K562 (cell line): Measurements from ENCODE around the gene NUP85. TPM values are rescaled to one million over a fixed set of nuclear protein-coding genes. Genes with fewer than 3 reads are reported as not detected.

ENCODE experiments used
- ATF3 ChIP-seq, 2 experiments: fragments of 450-650 bp in 1 of 2; sonication (generic) in 1 of 2; formaldehyde crosslinking in 1 of 2; IDR thresholded peaks in 1 of 2; conservative IDR thresholded peaks in 1 of 2; 2 replicates each; pipeline versions ENCODE4 v1.6.1 to v1.8.1; 2016 to 2023; ENCODE audit warnings: mild to moderate bottlenecking in 2 of 2, moderate library complexity in 2 of 2, inconsistent platforms in 1 of 2, missing genetic modification reagents in 1 of 2
- E4F1 ChIP-seq: fragments of 250-450 bp; sonication (Bioruptor Pico); IDR thresholded peaks from 2 replicates; pipeline ENCODE4 v1.5.0; 2021; ENCODE audit warnings: mild to moderate bottlenecking, borderline replicate concordance
- EWSR1 ChIP-seq: fragments of 450-650 bp; IDR thresholded peaks from 2 replicates; pipeline ENCODE4 v1.6.1; 2018; ENCODE audit warnings: borderline replicate concordance, mild to moderate bottlenecking, low read depth, moderate library complexity; ENCODE audit not compliant: partially characterized antibody
- GABPA ChIP-seq: fragments of 200-800 bp; sonication (Bioruptor generic); conservative IDR thresholded peaks from 2 replicates; pipeline ENCODE4 v1.6.1; 2016; ENCODE audit warnings: low read depth, missing genetic modification characterization, missing compliant biosample characterization
- KHSRP ChIP-seq: fragments of 450-650 bp; IDR thresholded peaks from 2 replicates; pipeline ENCODE4 v1.6.1; 2017
- LCOR ChIP-seq: sonication (generic); formaldehyde crosslinking; IDR thresholded peaks from 2 replicates; pipeline ENCODE4 v1.8.0; 2022; ENCODE audit warnings: mild to moderate bottlenecking, missing genetic modification reagents
- MBD1 ChIP-seq: fragments of 250-450 bp; sonication (Bioruptor Pico); IDR thresholded peaks from 2 replicates; pipeline ENCODE4 v1.8.0; 2022; ENCODE audit warnings: inconsistent platforms
- MEIS2 ChIP-seq: fragments of 450-650 bp; IDR thresholded peaks from 2 replicates; pipeline ENCODE4 v1.6.1; 2014; ENCODE audit warnings: mild to moderate bottlenecking; ENCODE audit not compliant: partially characterized antibody
- NBN ChIP-seq: fragments of 450-650 bp; IDR thresholded peaks from 2 replicates; pipeline ENCODE4 v1.6.1; 2016; ENCODE audit warnings: low read depth, mild to moderate bottlenecking
- NFIC ChIP-seq: fragments of 450-650 bp; IDR thresholded peaks from 2 replicates; pipeline ENCODE4 v1.6.1; 2017; ENCODE audit warnings: mild to moderate bottlenecking, inconsistent platforms
- STAT5A ChIP-seq: IDR thresholded peaks from 2 replicates; pipeline ENCODE4 v1.6.1; 2012; ENCODE audit warnings: low read length, inconsistent platforms, borderline replicate concordance
- polyA plus RNA-seq, 8 experiments: library from polyadenylated mRNA; depleted of rRNA in 4 of 8; stranded (reverse) in 5 of 8; unstranded in 3 of 8; fragments of >200 nt; fragmentation: Nextera tagmentation in 2 of 8; fragmentation: Illumina TruSeq in 1 of 8; extraction: Ambion mirVana in 2 of 8; extraction: Trizol in 1 of 8; gene quantifications; 2 replicates each; pipeline versions ENCODE4 v1.2.1 to v1.2.3, GENCODE V29; 2011 to 2014; ENCODE audit warnings: inconsistent platforms in 1 of 8, missing spikeins in 1 of 8
- total RNA-seq, 7 experiments: library from RNA; depleted of rRNA in 6 of 7; stranded (reverse); fragments of >200 nt in 6 of 7; fragmentation: Illumina TruSeq in 2 of 7; extraction: Trizol in 2 of 7; gene quantifications; 2 replicates each; pipeline versions ENCODE4 v1.2.1 to v1.2.3, GENCODE V29; 2011 to 2021; ENCODE audit warnings: low replicate concordance in 1 of 7
- TF ChIP-seq, protein P1 (sequence below): fragments of 450-650 bp; IDR thresholded peaks from 2 replicates; pipeline ENCODE4 v1.7.0; 2016; ENCODE audit warnings: borderline replicate concordance
- TF ChIP-seq, protein P2 (sequence below): fragments of 150-350 bp; IDR thresholded peaks from 2 replicates; pipeline ENCODE4 v1.6.1; 2014; ENCODE audit warnings: low read depth, mild to moderate bottlenecking, low read length, borderline replicate concordance

The NUP85 gene
- total and polyA plus RNA-seq, 9 of the 15 experiments (the other 6 are each of a cell fraction or from before 2014, with no cell fraction given), result 50.2 to 177 (median 110) TPM

- TF ChIP-seq STAT5A (no peak), E4F1 (CRISPR knock-in tag) (no peak), MBD1 (no peak), EWSR1 (no peak), ATF3 (IDR thresholded peaks at IDR 0.05) (peak; percentile 54; the same call in 1 of the 2 replicates), ATF3 (CRISPR knock-in tag; conservative IDR thresholded peaks at IDR 0.05) (no peak), MEIS2 (no peak), KHSRP (no peak), GABPA (tag) (no peak), LCOR (CRISPR knock-in tag) (no peak), NBN (no peak), NFIC (peak; percentile 72)
- TF ChIP-seq, protein P1, sequence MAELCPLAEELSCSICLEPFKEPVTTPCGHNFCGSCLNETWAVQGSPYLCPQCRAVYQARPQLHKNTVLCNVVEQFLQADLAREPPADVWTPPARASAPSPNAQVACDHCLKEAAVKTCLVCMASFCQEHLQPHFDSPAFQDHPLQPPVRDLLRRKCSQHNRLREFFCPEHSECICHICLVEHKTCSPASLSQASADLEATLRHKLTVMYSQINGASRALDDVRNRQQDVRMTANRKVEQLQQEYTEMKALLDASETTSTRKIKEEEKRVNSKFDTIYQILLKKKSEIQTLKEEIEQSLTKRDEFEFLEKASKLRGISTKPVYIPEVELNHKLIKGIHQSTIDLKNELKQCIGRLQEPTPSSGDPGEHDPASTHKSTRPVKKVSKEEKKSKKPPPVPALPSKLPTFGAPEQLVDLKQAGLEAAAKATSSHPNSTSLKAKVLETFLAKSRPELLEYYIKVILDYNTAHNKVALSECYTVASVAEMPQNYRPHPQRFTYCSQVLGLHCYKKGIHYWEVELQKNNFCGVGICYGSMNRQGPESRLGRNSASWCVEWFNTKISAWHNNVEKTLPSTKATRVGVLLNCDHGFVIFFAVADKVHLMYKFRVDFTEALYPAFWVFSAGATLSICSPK, result no peak
- TF ChIP-seq, protein P2, sequence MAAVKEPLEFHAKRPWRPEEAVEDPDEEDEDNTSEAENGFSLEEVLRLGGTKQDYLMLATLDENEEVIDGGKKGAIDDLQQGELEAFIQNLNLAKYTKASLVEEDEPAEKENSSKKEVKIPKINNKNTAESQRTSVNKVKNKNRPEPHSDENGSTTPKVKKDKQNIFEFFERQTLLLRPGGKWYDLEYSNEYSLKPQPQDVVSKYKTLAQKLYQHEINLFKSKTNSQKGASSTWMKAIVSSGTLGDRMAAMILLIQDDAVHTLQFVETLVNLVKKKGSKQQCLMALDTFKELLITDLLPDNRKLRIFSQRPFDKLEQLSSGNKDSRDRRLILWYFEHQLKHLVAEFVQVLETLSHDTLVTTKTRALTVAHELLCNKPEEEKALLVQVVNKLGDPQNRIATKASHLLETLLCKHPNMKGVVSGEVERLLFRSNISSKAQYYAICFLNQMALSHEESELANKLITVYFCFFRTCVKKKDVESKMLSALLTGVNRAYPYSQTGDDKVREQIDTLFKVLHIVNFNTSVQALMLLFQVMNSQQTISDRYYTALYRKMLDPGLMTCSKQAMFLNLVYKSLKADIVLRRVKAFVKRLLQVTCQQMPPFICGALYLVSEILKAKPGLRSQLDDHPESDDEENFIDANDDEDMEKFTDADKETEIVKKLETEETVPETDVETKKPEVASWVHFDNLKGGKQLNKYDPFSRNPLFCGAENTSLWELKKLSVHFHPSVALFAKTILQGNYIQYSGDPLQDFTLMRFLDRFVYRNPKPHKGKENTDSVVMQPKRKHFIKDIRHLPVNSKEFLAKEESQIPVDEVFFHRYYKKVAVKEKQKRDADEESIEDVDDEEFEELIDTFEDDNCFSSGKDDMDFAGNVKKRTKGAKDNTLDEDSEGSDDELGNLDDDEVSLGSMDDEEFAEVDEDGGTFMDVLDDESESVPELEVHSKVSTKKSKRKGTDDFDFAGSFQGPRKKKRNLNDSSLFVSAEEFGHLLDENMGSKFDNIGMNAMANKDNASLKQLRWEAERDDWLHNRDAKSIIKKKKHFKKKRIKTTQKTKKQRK, result no peak
Measured at GRCh38 chr17:75273977-75274708, 68.7 kb downstream of the NUP85 start (continued).
